Aorta (tissue), 5 donors: Measurements from ENCODE around the gene CPNE6. TPM values are rescaled to one million over a fixed set of nuclear protein-coding genes. Genes with fewer than 3 reads are reported as not detected.
"Not testable (repeated sequence)": the region's sequence is repeated elsewhere in the genome, so short reads cannot be mapped to it uniquely, and the experiment has no call there.

ENCODE experiments used
- ATAC-seq: fragments of 200-7000 bp; cut with Tn5 transposase; one replicate; pipeline ENCODE4 v1.9.1; 2022; ENCODE audit warnings: moderate library complexity; ENCODE audit not compliant: low FRiP score
- DNase-seq, 2 donors: peaks; one replicate each; pipeline ENCODE4 v3.0.0-alpha.2; 2020
- H3K27ac ChIP-seq, 2 donors: one replicate each; pipeline ENCODE4 v1.5.1; 2013; ENCODE audit warnings: low read length in 2 of 2, mild to moderate bottlenecking in 2 of 2, moderate library complexity in 2 of 2, control low read depth in 1 of 2, inconsistent platforms in 1 of 2, low read depth in 1 of 2
- H3K27me3 ChIP-seq, 2 donors: one replicate each; pipeline ENCODE4 v1.6.1; 2013; ENCODE audit warnings: control low read depth in 1 of 2, low read length in 1 of 2, mild to moderate bottlenecking in 1 of 2, moderate library complexity in 1 of 2; ENCODE audit not compliant: insufficient read depth in 2 of 2, control insufficient read depth in 1 of 2
- H3K36me3 ChIP-seq, 2 donors: one replicate each; pipeline ENCODE4 v1.6.1; 2013; ENCODE audit warnings: control low read depth in 1 of 2, low read length in 1 of 2, mild to moderate bottlenecking in 1 of 2; ENCODE audit not compliant: insufficient read depth in 2 of 2, control insufficient read depth in 1 of 2
- H3K4me1 ChIP-seq, 2 donors: one replicate each; pipeline ENCODE4 v1.6.1; 2013; ENCODE audit warnings: low read length in 2 of 2, control low read depth in 1 of 2, mild to moderate bottlenecking in 1 of 2, moderate library complexity in 1 of 2; ENCODE audit not compliant: insufficient read depth in 2 of 2, control insufficient read depth in 1 of 2
- H3K4me3 ChIP-seq, 2 donors: one replicate each; pipeline ENCODE4 v1.5.1; 2013; ENCODE audit warnings: low read length in 2 of 2, control low read depth in 1 of 2, mild to moderate bottlenecking in 1 of 2
- H3K9me3 ChIP-seq: one replicate; pipeline ENCODE4 v1.6.1; 2013; ENCODE audit warnings: mild to moderate bottlenecking, low read length; ENCODE audit not compliant: control insufficient read depth
- WGBS, 2 donors: extraction: QIAGEN DNeasy Blood & Tissue Kit; methylation state at CpG; one replicate each; pipeline ENCODE4 v1.1.7; 2013; 5-methylcytosine and 5-hydroxymethylcytosine counted together
- intact Hi-C, 2 donors: fragments of 100-400 bp; cut with DNase I; formaldehyde crosslinking; loops; one replicate each; pipeline versions ENCODE4 v1.14.2 to v1.15.0; 2022
- polyA plus RNA-seq, 2 donors: library from polyadenylated mRNA; stranded (reverse); fragments of 200-250 nt; gene quantifications; one replicate each; pipeline ENCODE4 v1.2.3, GENCODE V29; 2013
- total RNA-seq, 2 donors: library from RNA; stranded (reverse); fragmentation: NEBNext Ultra II Directional; extraction: Animal tissue kit (Norgen Biotek cat#: 25700); gene quantifications; one replicate each; pipeline ENCODE4 v1.2.1, GENCODE V29; 2021
- donor health status: healthy with polysubstance abuse.
- donor health status: Bipolar disorder and iron deficiency.
- donor health status: DM: no; HTN: no; CAD: no.
- donor health status: DM: no; HTN: no; CAD: no.
- donor health status: DM: yes; HTN: yes; CAD: no.

CPNE6 gene
- total and polyA plus RNA-seq, 4 donors, result 0.03 to 0.99 (median 0.48) TPM

DNA sequence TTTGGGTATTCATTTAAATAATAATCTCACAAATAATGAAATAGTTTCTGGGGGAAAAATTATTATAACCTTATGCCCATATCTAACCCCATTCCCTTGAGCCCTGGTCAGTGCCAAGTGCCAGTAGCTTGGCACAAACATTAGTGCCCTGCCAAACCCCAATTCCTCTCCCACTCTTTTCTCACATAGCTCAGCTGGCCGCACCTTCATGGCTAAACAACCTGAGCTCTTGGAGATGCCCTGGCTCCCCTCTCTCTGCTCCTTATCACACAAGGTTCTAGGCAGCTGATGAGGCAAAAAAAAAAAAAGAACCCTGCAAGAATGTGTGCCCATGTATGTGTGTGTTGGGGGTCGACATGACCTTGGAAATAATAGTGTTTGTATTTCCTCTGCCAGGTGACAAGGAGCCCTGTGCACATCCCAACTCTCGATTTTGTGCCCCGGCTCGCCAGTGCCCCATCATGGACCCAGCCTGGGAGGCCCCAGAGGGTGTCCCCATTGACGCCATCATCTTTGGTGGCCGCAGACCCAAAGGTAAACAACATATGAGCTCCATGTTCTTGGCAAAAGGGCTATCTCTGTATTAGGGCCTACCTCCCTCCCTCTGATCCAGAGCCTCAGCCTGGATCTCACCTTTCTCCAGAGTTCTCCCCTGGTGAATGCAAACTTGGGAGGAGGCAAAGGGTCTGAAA lies 31.1 kb downstream of the CPNE6 start:
- H3K4me3 ChIP-seq, result no peak overlapping the region
- 88 to 89% methylated on average over 7 of the region's 7 CpGs for WGBS, 2 donors
- intact Hi-C loops, result no loop called here
- no peak for ATAC-seq
- H3K36me3 ChIP-seq, result no peaks in the 10 kb centered on the region
- DNase-seq, result peak in 1 of 2 donors; percentile 24
- no peaks in the 10 kb centered on the region for H3K27me3 ChIP-seq
- H3K27ac ChIP-seq, result no peak overlapping the region
- H3K4me1 ChIP-seq, result no peaks in the 10 kb centered on the region
- H3K9me3 ChIP-seq, result no peaks in the 10 kb centered on the region

DNA sequence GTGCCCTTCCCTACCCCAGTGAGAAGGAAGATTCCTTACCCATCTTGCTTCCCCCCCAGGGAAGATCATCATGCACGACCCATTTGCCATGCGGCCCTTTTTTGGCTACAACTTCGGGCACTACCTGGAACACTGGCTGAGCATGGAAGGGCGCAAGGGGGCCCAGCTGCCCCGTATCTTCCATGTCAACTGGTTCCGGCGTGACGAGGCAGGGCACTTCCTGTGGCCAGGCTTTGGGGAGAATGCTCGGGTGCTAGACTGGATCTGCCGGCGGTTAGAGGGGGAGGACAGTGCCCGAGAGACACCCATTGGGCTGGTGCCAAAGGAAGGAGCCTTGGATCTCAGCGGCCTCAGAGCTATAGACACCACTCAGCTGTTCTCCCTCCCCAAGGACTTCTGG lies 32.1 kb downstream of the CPNE6 start:
- H3K4me1 ChIP-seq, result no peaks in the 10 kb centered on the region
- H3K36me3 ChIP-seq, result no peaks in the 10 kb centered on the region
- intact Hi-C loops, result no loop called here
- no peak for ATAC-seq
- DNase-seq, result peak in 1 of 2 donors; percentile 26
- 91 to 93% methylated on average over 13 of the region's 13 CpGs for WGBS, 2 donors
- H3K27ac ChIP-seq, result no peak overlapping the region
- H3K9me3 ChIP-seq, result no peaks in the 10 kb centered on the region
- H3K4me3 ChIP-seq, result no peak overlapping the region
- H3K27me3 ChIP-seq, result no peaks in the 10 kb centered on the region

DNA sequence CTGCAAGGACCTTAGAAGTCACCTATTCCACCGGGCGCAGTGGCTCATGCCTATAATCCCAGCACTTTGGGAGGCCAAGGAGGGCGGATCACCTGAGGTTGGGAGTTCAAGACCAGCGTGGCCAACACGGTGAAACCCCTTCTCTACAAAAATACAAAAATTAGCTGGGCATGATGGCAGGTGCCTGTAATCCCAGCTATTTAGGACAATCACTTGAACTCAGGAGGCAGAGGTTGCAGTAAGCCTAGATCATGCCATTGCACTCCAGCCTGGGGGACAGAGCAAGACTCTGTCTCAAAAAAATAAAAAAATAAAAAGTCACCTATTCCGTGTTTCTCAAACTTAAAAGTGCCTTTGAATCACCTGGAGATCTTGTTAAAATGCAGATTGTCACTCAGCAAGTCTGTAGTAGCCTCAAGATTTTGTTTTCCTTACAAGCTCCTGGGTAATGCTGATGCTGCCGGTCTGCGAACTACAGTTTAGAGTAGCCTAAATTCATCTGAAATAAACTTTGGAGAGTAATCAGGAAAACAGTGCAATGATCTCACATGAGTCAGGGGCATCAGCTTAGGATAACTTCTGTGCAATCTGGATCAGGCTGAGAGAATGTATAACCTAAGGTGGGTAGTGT lies 34.4 kb downstream of the CPNE6 start:
- ATAC-seq, result not testable (repeated sequence)

DNA sequence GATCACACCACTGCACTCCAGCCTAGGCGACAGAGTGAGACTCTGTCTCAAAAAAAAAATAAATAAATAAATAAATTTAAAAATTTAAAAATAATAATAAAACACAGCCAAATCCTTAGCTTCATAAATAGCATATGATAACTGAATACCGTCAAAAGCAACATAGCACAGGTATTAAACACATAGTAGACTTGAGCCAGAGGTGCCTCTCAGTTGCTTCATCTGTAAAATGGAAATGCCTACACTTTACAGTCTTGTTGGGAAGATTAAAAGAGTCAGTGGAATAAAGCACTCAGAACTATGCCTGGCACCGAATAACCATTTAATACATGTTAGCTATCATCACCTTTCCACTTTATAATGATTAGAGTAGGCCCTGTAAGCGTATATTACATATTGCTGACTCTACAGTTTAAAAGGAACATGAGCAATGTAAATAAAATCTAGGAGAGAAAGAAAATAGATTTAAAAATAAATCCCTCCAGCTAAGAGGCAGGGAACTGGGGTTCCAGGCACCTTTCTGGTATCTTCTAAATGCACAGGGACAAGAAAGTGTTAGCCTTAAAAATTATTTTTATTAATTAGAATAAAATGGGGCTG lies 35.4 kb downstream of the CPNE6 start:
- 85 to 86% methylated on average over 4 of the region's 4 CpGs for WGBS, 2 donors
- intact Hi-C loops, result loop anchor here in 1 of 2 donors (5.0 kb wide), 1 partner anchor 49 kb away; no protein-coding TSS in a partner anchor
- H3K27ac ChIP-seq, result no peak overlapping the region
- H3K4me3 ChIP-seq, result no peak overlapping the region
- no peaks in the 10 kb centered on the region for H3K9me3 ChIP-seq
- H3K4me1 ChIP-seq, result no peaks in the 10 kb centered on the region
- DNase-seq (no peak), ATAC-seq (no peak)
- no peaks in the 10 kb centered on the region for H3K27me3 ChIP-seq
- H3K36me3 ChIP-seq, result no peaks in the 10 kb centered on the region

More for the DNA sequence above, 34.4 kb downstream of the CPNE6 start:
- peak in 1 of 2 donors; percentile 15 for DNase-seq
- H3K4me1 ChIP-seq, H3K4me3 ChIP-seq, H3K36me3 ChIP-seq, H3K27me3 ChIP-seq, H3K27ac ChIP-seq, H3K9me3 ChIP-seq: not testable (repeated sequence)
- WGBS, 2 donors, result 91 to 93% methylated on average over 8 of the region's 8 CpGs
- intact Hi-C loops, result loop anchor here in 1 of 2 donors (5.0 kb wide), 1 partner anchor 48 kb away; no protein-coding TSS in a partner anchor

DNA sequence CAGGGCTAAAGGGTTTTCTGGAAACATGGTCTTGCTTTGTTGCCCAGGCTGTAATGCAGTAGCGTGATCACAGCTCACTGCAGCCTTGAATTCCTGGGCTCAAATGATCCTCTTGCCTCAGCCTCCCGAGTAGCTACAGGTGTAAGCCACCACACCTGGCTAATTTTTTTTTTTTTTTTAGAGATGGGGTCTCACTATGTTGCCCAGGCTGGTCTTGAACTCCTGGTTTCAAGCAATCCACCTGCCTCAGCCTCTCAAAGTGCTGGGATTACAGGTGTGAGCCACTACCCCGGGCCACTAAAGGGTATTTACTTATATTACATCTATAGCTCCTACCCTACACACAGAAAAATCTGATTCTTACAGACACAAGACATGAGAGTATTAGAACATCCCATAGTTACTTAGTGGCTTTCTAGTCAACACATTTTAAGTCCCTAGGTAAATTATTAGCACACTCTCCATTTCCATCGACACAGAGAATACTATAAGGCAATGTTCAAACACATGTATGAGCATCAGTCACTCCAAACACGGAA lies 37.0 kb downstream of the CPNE6 start:
- WGBS, 2 donors, result 39 to 43% methylated on average over 5 of the region's 5 CpGs
- Histone ChIP-seq H3K4me1 (no peaks in the 10 kb centered on the region), H3K27me3 (no peaks in the 10 kb centered on the region), H3K4me3 (no peak overlapping the region), H3K36me3 (no peaks in the 10 kb centered on the region), H3K27ac (no peak overlapping the region), H3K9me3 (no peaks in the 10 kb centered on the region)
- intact Hi-C loops, result loop anchor here (1.0 to 5.0 kb wide), 2 partner anchors 14 to 51 kb away; partner anchors contain the start of gene PCK2 (in 1 of the 2)
- DNase-seq (no peak), ATAC-seq (no peak)

DNA sequence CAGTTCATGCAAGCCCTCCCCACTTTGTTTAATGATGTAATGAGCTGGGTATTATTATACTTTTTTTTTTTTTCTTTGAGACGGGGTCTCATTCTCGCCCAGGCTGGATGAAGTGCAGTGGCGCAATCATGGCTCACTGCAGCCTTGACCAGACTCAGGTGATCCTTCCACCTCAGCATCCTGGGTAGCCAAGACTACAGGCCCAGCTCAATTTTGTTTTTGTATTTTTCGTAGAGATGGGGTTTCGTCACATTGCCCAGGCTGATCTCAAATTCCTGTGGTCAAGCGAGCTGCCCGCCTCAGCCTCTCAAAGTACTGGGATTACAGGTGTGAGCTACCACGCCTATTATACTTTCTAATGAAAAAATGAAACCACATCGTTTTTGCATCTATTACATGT lies 38.7 kb downstream of the CPNE6 start:
- DNase-seq (peak in 1 of 2 donors; percentile 23), ATAC-seq (no peak)
- no peaks in the 10 kb centered on the region for H3K36me3 ChIP-seq
- H3K27me3 ChIP-seq, result no peaks in the 10 kb centered on the region
- 84 to 88% methylated on average over 9 of the region's 9 CpGs for WGBS, 2 donors
- intact Hi-C loops, result loop anchor here (5.0 to 10.0 kb wide), 3 partner anchors 37 to 325 kb away; partner anchors contain the start of genes IRF9 (in 1 of the 2), PSME2 (in 1 of the 2) and RNF31 (in 1 of the 2)
- H3K4me3 ChIP-seq, result no peak overlapping the region
- no peaks in the 10 kb centered on the region for H3K4me1 ChIP-seq
- no peak overlapping the region for H3K27ac ChIP-seq
- H3K9me3 ChIP-seq, result no peaks in the 10 kb centered on the region

DNA sequence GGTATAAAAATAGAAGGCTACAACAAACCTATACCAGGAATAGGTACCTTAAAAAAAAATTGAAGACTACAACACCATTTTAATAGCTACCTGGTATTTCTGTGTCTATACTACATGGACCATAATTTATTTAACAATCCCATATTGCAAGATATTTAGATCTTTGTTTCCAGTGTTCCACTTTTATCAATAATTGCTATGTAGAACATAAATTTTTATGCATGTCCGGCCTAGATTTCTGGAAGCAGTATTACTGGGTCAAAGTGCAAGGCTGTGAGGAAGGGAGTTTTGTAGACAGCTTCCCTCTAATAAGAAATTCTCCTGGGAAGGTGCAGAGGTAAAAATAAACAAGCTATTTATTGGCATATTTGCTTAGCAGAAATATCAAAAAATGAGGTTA lies 39.2 kb downstream of the CPNE6 start:
- Histone ChIP-seq H3K9me3 (no peaks in the 10 kb centered on the region), H3K27me3 (no peaks in the 10 kb centered on the region), H3K36me3 (no peaks in the 10 kb centered on the region), H3K27ac (no peak overlapping the region), H3K4me1 (no peaks in the 10 kb centered on the region), H3K4me3 (no peak overlapping the region)
- DNase-seq (no peak), ATAC-seq (no peak)
- intact Hi-C loops, result loop anchor here (5.0 to 10.0 kb wide), 3 partner anchors 37 to 324 kb away; partner anchors contain the start of genes IRF9 (in 1 of the 2), PSME2 (in 1 of the 2) and RNF31 (in 1 of the 2)
- 76 to 89% methylated on average over 1 of the region's 1 CpG for WGBS, 2 donors

DNA sequence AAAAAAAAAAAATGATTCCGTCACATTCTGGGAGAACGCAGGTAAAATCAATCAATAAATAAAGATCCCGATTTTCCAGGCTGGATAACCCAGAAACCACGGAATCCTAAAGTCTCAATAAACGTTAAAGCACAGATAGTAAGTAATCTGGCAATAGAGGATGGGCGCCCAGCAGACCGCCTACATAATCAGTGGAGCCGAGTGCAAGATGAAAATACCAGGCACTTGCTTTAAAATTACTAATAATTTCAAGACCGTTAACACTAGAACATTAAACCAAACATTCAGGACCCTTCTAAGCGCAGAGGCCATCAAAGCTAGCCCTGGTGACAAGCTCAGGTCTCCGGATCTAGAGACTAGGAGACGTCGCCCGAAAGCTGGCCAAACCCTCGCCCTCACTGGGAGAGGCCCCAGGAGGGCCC lies 42.0 kb downstream of the CPNE6 start:
- 18 to 20% methylated on average over 15 of the region's 15 CpGs for WGBS, 2 donors
- DNase-seq (no peak), ATAC-seq (peak; percentile 0)
- Histone ChIP-seq H3K9me3 (no peaks in the 10 kb centered on the region), H3K4me1 (no peaks in the 10 kb centered on the region), H3K36me3 (no peaks in the 10 kb centered on the region), H3K4me3 (peak overlapping the region; percentile 43 to 71), H3K27ac (peak overlapping the region; percentile 98 to 100), H3K27me3 (no peaks in the 10 kb centered on the region)
- intact Hi-C loops, result loop anchor here (5.0 to 10.0 kb wide), 3 partner anchors 34 to 321 kb away; partner anchors contain the start of genes IRF9 (in 1 of the 2), PSME2 (in 1 of the 2) and RNF31 (in 1 of the 2)
